K562 (cell line): Measurements from ENCODE around the gene GABRB3. TPM values are rescaled to one million over a fixed set of nuclear protein-coding genes. Genes with fewer than 3 reads are reported as not detected.

Experiments
- CUX1 ChIP-seq: fragments of 200-800 bp; sonication (Bioruptor generic); IDR thresholded peaks from 2 replicates; pipeline ENCODE4 v1.6.1; 2016; ENCODE audit warnings: missing genetic modification characterization, missing compliant biosample characterization
- ELF2 ChIP-seq: fragments of 250-450 bp; sonication (Bioruptor Pico); IDR thresholded peaks from 2 replicates; pipeline ENCODE4 v1.5.0; 2021; ENCODE audit warnings: mild to moderate bottlenecking
- ETV1 ChIP-seq: fragments of 450-650 bp; conservative IDR thresholded peaks from 2 replicates; pipeline ENCODE4 v1.6.1; 2016; ENCODE audit warnings: missing genetic modification characterization, control low read depth, low read depth, missing compliant biosample characterization
- RBM14 ChIP-seq: fragments of 200-400 bp; formaldehyde crosslinking; IDR thresholded peaks from 2 replicates; pipeline ENCODE4 v1.6.1; 2018; ENCODE audit warnings: low read depth, mild to moderate bottlenecking, low read length, moderate library complexity, borderline replicate concordance; ENCODE audit not compliant: insufficient read depth
- RREB1 ChIP-seq: fragments of 250-450 bp; sonication (Bioruptor Pico); IDR thresholded peaks from 2 replicates; pipeline ENCODE4 v1.4.0; 2020
- SETDB1 ChIP-seq: IDR thresholded peaks from one replicate; pipeline ENCODE4 v1.6.1; 2012; ENCODE audit warnings: low read length, control low read depth, inconsistent platforms
- SNRNP70 ChIP-seq: fragments of 200-400 bp; formaldehyde crosslinking; optimal IDR thresholded peaks from 2 replicates; pipeline ENCODE3; 2017; ENCODE audit warnings: low read depth, low read length
- SREBF1 ChIP-seq: fragments of 150-350 bp; IDR thresholded peaks from 2 replicates; pipeline ENCODE4 v1.6.1; 2014; ENCODE audit warnings: antibody characterized with exemption, low read depth, low read length, borderline replicate concordance
- SRF ChIP-seq, 2 experiments: fragments of 250-450, 450-650 bp in 1 of 2; sonication (Bioruptor Pico) in 1 of 2; sonication (generic) in 1 of 2; formaldehyde crosslinking; IDR thresholded peaks; 2 replicates each; pipeline versions ENCODE4 v1.5.0 to v1.5.1; 2020 to 2022; ENCODE audit warnings: mild to moderate bottlenecking in 1 of 2, missing genetic modification reagents in 1 of 2
- TCF3 ChIP-seq: sonication (generic); formaldehyde crosslinking; IDR thresholded peaks from 2 replicates; pipeline ENCODE4 v1.4.0; 2020; ENCODE audit warnings: mild to moderate bottlenecking, missing genetic modification reagents
- TFAP4 ChIP-seq: sonication (generic); formaldehyde crosslinking; IDR thresholded peaks from 2 replicates; pipeline ENCODE4 v1.8.0; 2022; ENCODE audit warnings: missing genetic modification reagents, mild to moderate bottlenecking, moderate library complexity, borderline replicate concordance
- polyA plus RNA-seq, 8 experiments: library from polyadenylated mRNA; depleted of rRNA in 4 of 8; stranded (reverse) in 5 of 8; unstranded in 3 of 8; fragments of >200 nt; fragmentation: Nextera tagmentation in 2 of 8; fragmentation: Illumina TruSeq in 1 of 8; extraction: Ambion mirVana in 2 of 8; extraction: Trizol in 1 of 8; gene quantifications; 2 replicates each; pipeline versions ENCODE4 v1.2.1 to v1.2.3, GENCODE V29; 2011 to 2014; ENCODE audit warnings: inconsistent platforms in 1 of 8, missing spikeins in 1 of 8
- total RNA-seq, 7 experiments: library from RNA; depleted of rRNA in 6 of 7; stranded (reverse); fragments of >200 nt in 6 of 7; fragmentation: Illumina TruSeq in 2 of 7; extraction: Trizol in 2 of 7; gene quantifications; 2 replicates each; pipeline versions ENCODE4 v1.2.1 to v1.2.3, GENCODE V29; 2011 to 2021; ENCODE audit warnings: low replicate concordance in 1 of 7

The GABRB3 gene
- total and polyA plus RNA-seq, 9 of the 15 experiments (the other 6 are each of a cell fraction or from before 2014, with no cell fraction given): 0.09 to 1.4 (median 0.49) TPM

- TF ChIP-seq CUX1 (CRISPR knock-in tag): no peak
- no peak for TF ChIP-seq RREB1 (CRISPR knock-in tag)
- no peak for TF ChIP-seq SRF (CRISPR knock-in tag; IDR thresholded peaks at IDR 0.05)
- no peak for TF ChIP-seq RBM14
- no peak for TF ChIP-seq ELF2 (CRISPR knock-in tag)
- no peak for TF ChIP-seq SNRNP70
- no peak for TF ChIP-seq TFAP4 (CRISPR knock-in tag)
- no peak for TF ChIP-seq TCF3 (CRISPR knock-in tag)
- no peak for TF ChIP-seq SREBF1
- TF ChIP-seq ETV1 (tag): no peak
- no peak for TF ChIP-seq SETDB1
Measured at GRCh38 chr15:26550880-26551279, 222.0 kb downstream of the GABRB3 start (continued).
